NCI-H187 (cell line): ENCODE data around the gene ACBD5.
A peak's percentile ranks its signal among the peaks of the same experiment; 100 is the strongest.
"Not testable (repeated sequence)": the region's sequence is repeated elsewhere in the genome, so short reads cannot be mapped to it uniquely, and the experiment has no call there.

Experiments used
- DNase-seq, 2 experiments: peaks; one replicate each; lab custom pipeline; 2025; lab: John Stamatoyannopoulos, UW

Gene ACBD5

DNA sequence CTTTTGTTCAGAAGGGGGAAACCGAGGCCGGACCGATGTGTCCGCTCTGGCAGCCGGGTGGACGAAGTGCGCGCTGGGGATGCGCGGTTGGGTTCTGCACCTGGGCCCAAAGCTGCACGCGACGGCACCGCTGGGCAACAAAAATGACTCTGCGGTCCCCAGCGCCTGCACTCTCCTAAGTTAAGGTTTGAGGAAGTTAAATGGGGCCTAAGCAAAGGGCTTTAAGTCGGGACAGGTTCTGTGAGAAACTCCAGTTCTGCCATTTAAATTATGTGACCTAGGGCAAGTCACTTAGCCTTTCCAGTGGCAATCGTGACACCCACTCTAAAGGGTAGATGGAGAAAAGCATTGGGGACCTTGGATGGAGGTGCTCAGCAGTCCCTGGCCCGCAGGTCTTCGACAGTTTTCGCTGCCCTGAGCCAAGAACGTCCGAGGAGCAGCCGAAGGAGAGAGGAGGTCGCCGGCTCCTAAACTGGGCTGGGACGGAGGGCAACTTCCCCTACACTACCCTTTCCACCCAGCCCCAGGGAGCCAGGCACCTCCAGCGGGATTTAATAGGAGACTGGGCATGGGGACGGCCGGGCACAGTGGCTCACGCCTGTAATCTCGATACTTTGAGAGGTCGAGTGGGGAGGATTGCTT, 534 bp upstream of the ACBD5 start:
- peak in 1 of 2 experiments; percentile 13 for DNase-seq

DNA sequence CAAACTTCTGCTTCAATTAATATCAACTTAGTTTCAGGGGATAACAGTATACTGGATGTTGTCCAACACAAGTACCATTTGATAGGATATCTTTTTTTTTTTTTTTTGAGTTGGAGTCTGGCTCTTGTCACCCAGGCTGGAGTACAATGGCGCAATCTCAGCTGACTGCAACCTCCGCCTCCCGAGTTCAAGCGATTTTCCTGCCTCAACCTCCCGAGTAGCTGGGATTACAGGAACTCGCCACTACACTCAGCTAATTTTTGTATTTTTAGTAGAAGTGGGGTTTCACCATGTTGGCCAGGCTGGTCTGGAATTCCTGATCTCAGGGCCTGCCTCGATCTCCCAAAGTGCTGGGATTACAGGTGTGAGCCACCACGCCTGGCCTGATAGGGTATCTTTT, 3.1 kb downstream of the ACBD5 start:
- not testable (repeated sequence) for DNase-seq

DNA sequence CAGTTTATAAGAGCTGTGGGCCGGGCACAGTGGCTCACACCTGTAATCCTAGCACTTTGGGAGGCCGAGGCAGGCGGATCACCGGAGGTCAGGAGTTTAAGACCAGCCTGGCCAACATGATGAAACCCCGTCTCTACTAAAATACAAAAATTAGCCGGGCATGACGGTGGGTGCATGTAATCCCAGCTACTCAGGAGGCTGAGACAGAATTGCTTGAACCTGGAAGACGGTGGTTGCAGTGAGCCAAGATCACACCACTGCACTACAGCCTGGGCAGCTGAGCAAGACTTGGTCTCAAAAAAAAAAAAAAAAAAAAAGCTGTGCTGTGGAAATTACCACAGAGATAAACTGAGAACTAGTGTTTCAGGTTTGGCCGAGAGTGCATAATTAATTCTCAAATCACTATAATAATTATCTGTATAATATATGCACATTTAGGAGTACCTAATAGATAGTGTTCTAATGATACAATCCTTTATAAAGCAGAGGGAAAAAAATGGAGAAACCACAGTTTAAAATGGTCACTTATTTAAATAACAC, 3.9 kb downstream of the ACBD5 start:
- DNase-seq: not testable (repeated sequence)

DNA sequence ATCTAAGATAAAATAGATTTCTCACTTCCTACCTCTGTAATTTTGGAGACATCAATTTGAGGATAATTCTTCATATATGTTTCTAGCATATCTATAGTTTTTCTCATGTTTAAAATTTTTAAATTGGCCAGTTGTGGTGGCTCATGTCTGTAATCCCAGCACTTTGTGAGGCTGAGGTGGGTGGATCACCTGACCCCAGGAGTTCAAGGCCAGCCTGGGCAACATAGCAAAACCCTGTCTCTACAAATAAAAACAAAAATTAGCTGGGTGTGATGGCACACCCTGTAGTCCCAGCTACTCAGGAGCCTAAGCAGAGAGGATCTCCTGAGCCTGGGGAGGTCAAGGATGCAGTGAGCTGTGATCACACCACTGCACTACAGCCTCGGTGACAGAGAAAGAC, 4.9 kb downstream of the ACBD5 start:
- no peak for DNase-seq

DNA sequence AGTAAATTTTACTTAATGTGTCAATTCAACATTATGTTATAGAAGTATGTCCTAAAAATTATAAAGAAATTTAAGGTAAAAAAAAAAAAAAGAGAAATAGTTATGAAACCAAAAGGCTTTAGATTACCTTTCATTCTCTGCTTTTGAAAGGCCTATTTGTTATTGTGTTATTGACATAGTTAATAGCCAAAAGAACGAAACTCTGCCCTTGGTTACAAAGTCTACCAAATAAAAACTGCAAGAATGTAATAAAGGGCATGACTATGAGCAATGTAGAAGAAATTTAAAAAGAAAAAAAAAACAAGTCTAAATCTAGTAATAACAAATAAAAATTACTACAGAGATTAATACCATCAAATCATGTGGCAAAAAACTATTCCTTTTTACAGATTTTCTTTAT, 10.6 kb downstream of the ACBD5 start:
- DNase-seq: no peak

DNA sequence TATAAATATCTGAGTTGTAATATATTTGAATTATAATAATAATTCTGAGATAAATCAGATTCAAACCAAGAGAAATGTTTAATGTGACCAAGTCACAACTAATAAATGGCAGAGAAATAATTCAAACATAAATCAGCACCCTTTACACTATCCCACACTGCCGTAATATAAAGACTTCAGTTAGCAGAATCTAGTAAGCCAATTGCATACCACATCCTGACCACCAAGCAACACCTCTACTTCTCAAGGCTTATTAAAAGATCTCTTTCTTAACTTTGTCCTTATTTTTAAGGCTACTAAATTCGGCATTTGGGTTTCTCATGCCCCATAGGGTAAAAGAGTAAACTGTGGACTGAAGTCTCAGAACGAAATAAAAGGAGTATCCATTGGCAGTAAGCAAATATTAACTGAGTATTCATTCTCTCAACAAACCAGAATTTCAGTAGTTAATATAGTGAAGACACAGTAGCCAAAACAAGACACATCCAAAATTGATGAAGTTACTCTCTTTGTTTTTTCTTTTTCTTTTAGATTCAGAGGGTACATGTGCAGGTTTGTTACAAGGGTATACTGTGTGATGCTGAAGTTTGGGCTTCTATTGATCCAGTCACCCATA, 14.8 kb downstream of the ACBD5 start:
- DNase-seq: no peak

DNA sequence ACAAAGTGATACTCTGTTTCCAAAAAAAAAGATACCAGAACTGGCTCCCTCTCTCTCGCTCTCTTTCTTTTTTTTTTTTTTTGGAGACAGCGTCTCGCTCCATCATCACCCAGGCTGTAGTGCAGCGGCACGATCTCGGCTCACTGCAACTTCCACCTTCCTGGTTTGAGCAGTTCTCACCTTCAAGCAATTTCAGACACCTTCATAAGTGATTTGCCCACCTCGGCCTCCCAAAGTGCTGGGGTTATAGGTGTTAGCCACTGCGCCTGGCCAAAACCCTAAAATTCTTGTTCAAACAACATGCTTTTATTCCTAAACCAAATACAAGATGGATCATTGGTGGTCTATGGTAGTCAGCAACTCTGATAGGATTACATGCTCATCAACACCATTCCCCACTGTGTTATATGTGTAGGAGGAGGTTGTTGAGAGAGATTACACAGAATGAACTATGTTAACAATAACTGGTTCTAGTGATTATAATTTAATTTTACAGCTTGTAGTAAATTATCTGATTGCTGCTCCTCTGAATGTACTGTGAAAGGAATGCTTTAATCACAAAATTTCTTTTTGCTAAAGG, 15.5 kb downstream of the ACBD5 start:
- no peak for DNase-seq

DNA sequence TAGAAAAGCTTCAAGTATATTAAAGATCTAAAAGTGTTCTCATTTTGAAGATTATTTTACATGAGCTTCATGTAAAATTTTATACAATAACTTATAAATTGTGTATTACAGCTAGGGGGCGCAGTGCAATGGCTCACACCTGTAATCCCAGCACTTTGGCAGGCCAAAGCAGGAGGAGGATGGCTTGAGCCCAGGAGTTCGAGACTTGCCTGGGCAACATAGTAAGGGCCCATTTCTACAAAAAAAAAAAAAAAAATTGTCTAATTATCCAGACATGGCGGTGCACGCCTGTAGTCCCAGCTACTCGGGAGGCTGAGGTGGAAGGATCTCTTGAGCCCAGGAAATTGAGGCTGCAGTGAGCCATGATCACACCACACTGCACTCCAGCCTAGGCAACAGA, 16.6 kb downstream of the ACBD5 start:
- DNase-seq: no peak

DNA sequence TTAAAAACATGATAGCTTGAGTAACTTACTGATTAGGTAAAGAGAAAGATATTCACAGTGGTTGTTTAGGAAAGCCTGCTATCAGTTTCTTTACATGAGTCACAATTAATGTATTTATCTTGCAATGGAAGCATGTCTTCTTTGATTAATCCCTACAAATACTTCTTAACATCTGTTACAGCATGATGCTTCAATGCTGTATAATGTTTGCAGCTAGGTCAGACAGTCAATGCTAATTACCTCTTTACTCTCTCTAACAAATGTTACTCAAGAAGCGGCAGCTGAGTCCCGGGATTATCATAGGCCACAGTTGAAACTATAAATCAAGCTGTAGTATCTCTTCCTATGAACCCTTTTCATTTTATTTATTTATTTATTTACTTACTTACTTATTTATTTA, 33.2 kb downstream of the ACBD5 start:
- DNase-seq: no peak

DNA sequence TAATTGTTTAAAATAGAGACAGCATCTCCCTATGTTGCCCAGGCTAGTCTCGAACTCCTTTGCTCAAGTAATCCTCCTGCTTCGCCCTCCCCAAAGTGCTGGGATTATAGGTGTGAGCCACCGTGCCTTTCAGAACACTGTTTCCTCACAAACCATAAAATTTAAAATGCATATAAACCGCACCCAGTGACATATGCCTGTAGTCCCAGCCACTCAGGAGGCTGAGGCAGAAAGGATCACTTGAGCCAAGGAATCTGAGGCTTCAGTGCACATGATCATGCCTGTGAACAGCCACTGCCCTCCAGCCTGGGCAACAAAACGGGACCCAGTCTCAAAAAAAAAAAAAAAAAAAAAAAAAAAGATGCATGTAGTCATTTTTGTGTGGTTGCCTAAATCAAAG, 36.8 kb downstream of the ACBD5 start:
- no peak for DNase-seq

DNA sequence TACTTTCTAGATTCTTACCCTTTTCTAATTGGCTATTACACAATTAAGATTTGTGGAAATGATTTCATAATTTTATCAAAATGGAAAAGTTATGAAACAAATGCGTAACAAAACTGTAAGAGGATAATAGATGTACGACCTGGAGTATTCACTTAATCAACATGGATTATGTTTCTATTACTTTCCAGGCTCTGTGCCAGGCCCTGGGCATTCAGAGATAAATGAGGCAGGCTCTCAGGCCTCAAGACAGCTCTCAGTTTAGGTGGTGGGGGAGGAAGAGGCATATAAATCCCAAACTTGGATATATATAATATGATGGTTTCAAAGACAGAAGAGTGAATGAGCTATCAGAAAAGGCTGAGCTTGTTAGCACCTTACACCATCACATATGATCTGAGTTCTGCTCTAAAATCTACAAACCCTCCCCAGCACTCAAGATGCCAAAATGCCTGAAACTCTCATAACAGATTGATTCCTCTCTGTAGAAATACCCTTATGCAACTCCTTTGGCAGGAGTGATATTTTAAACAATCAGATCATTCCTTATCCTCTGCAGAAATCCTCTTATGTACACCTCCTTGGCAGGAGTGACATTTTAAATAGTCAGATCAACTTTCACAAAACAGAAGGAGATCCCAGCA, 42.5 kb downstream of the ACBD5 start:
- no peak for DNase-seq

DNA sequence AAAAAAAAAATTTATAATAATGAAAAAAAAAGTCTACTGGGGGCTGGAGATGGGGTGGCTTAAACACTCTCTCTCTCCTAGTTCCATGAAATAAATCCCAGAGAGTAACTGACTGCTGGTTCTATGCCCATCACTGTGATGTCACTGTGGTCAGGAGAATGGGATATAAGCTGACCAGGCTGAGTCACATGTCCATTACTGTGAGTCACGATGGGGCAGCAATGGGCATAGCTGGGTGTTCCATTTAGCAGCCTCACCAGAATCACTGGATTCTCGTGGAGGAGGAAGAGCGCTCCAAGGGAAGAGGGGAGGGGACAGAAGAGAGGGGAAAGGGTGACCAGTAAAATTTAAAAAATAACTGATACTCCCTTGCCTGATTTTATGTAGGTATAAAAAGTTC, 48.3 kb downstream of the ACBD5 start:
- no peak for DNase-seq

DNA sequence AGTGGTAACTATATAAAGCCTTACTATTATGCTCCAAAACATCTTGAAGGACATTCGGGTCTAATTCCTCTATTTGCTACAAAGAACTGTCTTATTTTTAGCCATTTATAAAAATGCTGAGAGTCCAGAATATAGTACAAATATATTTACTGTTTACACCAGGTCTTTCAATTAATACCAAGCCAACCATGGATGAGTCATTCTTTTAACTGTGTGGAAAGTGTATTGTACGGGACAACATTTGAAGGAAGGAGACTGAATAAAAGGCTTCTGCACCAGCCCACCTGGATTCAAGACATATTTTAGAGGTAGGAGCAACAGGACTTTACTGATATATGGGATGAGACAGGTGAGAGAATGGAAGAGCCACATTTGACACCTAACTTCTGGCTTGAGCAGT, 50.1 kb downstream of the ACBD5 start:
- DNase-seq: no peak

DNA sequence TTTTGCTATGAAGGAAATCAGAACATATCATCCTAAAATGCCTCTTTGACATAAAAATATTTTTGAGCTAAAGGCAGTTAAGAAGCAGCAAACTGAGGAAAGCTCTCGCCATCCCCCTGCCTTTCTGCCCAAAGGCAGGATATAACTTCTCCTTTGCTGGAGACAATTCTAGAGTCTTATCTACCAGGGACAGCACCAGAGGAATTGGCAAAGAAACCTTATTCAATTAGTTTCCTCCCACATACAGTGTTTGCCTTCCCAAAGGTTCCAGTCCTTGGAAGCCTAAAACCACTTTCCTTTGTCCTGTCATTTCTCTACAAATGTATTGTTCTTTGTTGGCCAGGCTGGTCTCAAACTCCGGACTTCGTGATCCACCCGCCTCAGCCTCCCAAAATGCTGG, 51.7 kb downstream of the ACBD5 start:
- DNase-seq: no peak

DNA sequence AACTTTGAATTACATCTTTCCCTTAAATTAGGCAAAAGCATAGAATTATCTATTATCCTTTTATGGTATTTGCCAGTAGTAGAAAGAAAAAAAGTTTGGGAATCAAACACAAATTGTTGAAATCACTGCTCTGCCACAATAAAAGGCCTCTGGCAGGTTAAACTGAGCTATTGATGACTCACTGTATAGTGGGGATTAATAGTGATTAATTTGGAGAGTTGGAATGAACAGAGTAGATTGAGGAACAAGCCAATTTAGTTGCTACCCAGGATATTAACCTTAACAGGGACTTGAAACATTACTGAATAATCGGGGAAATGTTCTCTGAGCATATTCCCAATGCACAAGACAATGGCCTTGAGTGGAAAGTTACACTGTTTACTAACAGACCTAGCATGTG, 52.3 kb downstream of the ACBD5 start:
- DNase-seq: no peak

DNA sequence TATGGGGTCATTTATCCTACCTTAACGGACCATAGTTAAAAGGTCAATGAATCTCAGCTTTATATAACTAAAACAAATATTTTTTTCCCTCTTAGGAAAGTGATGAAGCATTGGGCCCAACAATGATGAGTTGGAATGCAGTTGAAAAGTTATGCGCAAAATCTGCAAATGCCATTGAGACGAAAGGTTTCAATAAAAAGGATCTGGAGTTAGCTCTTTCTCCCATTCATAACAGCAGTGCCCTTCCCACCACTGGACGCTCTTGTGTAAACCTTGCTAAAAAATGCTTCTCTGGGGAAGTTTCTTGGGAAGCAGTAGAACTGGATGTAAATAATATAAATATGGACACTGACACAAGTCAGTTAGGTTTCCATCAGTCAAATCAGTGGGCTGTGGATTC, 70.7 kb downstream of the ACBD5 start:
- no peak for DNase-seq

DNA sequence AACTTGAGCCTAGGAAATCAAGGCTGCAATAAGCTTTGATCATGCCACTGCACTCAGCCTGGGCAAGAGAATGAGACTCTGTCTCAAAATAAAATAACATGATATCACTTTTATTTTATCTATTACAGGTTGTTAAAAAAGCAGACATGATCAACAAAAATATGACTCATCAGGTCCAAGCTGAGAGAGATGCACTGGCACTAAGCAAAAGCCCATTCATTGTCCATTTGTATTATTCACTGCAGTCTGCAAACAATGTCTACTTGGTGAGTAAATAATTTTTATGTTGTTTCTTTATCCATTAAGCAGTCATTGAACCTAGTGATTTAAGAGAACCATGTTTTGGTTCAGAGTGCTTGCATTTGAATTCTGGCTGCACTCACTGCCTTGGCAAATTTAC, 82.2 kb downstream of the ACBD5 start:
- no peak for DNase-seq

DNA sequence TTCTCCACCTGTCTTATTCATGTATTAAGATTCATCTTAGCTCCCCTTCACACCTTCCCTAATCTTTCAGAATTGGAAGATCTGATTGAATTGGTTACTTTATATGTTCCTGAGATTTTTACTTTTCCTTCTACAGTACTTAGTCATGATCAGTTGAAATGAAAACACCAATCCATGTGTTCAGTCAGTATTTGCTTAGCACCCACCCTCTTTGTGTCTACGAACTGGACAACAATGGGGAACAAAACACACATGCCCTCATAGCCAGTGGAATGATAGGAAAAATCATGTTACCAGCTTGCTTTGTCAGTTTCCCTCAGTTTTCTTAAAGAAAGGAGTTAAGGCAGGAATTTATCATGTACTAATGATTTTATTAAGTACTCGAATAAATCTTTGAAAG, 83.4 kb downstream of the ACBD5 start:
- DNase-seq: no peak

DNA sequence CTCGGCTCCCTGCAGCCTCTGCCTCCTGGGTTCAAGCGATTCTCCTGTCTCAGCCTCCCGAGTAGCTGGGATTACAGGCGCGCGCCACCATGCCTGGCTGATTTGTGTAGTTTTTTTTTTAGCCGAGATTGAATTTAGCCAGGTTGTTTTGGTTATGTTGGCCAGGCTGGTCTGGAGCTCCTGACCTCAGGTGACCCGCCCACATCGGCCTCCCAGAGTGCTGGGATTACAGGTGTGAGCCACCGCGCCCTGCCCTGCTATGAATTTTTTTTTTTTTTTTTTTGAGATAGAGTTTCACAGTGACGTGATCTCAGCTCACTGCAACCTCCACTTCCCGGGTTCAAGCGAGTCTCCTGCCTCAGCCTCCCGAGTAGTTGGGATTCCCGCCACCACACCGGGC, 84.0 kb downstream of the ACBD5 start:
- not testable (repeated sequence) for DNase-seq

DNA sequence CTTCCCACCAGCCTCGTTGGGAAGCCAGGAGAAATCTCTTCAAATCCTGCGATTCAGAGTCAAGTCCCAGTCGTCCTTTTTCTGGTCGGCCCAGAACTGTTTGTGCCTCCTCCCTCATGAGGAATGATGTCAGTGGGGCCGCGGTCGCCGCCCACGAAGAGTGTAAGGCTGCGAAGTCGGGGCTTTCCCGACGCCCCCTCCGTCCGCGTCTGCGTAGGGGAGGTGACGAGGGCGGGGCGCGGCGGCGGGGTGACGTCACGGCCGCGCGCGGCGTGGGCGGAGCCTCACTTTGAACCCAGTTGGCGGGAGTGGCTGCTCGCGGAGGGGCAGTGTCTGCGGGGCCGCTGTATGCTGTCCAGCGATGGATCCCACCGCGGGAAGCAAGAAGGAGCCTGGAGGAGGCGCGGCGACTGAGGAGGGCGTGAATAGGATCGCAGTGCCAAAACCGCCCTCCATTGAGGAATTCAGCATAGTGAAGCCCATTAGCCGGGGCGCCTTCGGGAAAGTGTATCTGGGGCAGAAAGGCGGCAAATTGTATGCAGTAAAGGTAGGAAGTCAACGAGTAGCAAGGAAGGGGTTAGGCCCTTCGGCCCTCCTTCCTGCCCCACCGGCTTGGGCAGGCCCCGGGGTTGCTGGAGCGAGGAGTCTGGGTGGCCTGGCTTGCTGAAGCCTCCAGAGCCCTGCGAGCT, 85.4 kb downstream of the ACBD5 start, which contains the start of gene MASTL:
Gene MASTL, plus strand, starts transcription at position 287 of the 689 bp plus-strand sequence. Its CDS starts 75 bp downstream, at position 362.
- peak; percentile 25 to 43 for DNase-seq

DNA sequence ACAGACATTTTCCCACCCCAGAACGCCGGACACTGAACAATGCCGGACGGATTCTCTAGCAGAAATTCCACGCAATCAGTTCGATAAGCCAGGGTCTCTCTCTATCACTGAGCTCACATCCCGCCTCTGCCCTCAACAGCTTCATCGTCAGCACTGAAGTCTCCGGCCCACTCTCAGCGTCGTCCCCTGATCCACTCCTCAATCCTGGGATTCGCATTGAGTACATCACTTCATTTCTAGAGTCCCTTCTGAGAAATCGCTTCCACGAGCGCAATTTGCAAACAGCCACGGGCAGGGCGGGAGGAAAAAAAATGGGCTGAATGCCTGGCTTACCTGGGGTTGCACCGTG, 86.8 kb downstream of the ACBD5 start:
- no peak for DNase-seq

DNA sequence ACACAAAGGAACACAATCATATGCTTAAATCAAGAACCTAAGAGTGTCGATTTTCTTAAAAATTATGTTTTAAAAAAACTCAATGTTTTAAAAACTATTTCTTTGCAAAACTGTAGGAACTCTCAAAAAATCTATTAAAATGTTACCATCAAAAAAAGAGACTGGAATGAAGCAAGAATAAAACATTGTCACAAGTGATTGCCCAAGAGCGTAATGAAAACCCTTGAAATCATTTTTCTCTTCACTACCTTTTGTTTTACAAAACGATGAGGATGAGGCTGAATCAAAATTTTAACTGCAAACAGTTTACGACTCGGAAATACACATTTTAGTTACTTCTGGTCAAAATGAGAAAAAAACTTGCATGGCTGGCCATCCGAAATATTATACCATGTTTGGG, 87.3 kb downstream of the ACBD5 start:
- no peak for DNase-seq
